Upper lobe of left lung (tissue), 6 donors: Measurements from ENCODE around the gene COG4. TPM values are rescaled to one million over a fixed set of nuclear protein-coding genes. Genes with fewer than 3 reads are reported as not detected.

Experiments used
- ATAC-seq, 2 donors: fragments of 200-7000 bp; cut with Tn5 transposase; one replicate each; pipeline ENCODE4 v1.9.1; 2022; ENCODE audit warnings: mild to moderate bottlenecking in 2 of 2, moderate library complexity in 2 of 2; ENCODE audit not compliant: low FRiP score in 2 of 2
- DNase-seq, 2 donors: peaks; one replicate each; pipeline ENCODE4 v3.0.0-alpha.2; 2019 to 2020
- H3K27ac ChIP-seq, 4 donors: fragments of 200-600 bp; sonication (generic); one replicate each; pipeline ENCODE4 v1.5.1; 2016 to 2019
- H3K27me3 ChIP-seq, 4 donors: fragments of 200-600 bp; sonication (generic); one replicate each; pipeline ENCODE4 v1.5.1; 2017 to 2019
- H3K36me3 ChIP-seq, 4 donors: fragments of 200-600 bp; sonication (generic); one replicate each; pipeline ENCODE4 v1.5.1; 2016 to 2019
- H3K4me1 ChIP-seq, 4 donors: fragments of 200-600 bp; sonication (generic); one replicate each; pipeline ENCODE4 v1.5.1; 2018 to 2019
- H3K4me3 ChIP-seq, 4 donors: fragments of 200-600 bp; sonication (generic); one replicate each; pipeline ENCODE4 v1.5.1; 2017 to 2019; ENCODE audit warnings: mild to moderate bottlenecking in 2 of 4, moderate library complexity in 1 of 4
- H3K9me3 ChIP-seq, 4 donors: fragments of 200-600 bp; sonication (generic); one replicate each; pipeline ENCODE4 v1.5.1; 2018 to 2019
- EP300 ChIP-seq, 4 donors: sonication (generic); formaldehyde crosslinking; IDR thresholded peaks; one replicate each; pipeline ENCODE4 v1.5.1; 2017; ENCODE audit warnings: antibody characterized with exemption in 4 of 4, control low read depth in 2 of 4
- POLR2A ChIP-seq, 4 donors: fragments of 450-650 bp; IDR thresholded peaks; one replicate each; pipeline ENCODE4 v1.5.1; 2016 to 2017; ENCODE audit warnings: antibody characterized with exemption in 4 of 4, mild to moderate bottlenecking in 2 of 4
- POLR2AphosphoS5 ChIP-seq, 2 donors: sonication (generic); formaldehyde crosslinking; IDR thresholded peaks; one replicate each; pipeline ENCODE4 v1.5.1; 2017; ENCODE audit warnings: antibody characterized with exemption in 2 of 2
- WGBS, 2 donors: methylation state at CpG; one replicate each; pipeline ENCODE4 v1.1.5; 2017 to 2018; 5-methylcytosine and 5-hydroxymethylcytosine counted together
- total RNA-seq, 6 donors: library from RNA; depleted of rRNA in 4 of 6; stranded (reverse); fragments of >200 nt in 4 of 6; gene quantifications; one replicate each; pipeline versions ENCODE4 v1.1.0 to v1.2.1, GENCODE V29; 2016 to 2021
- TF ChIP-seq, protein P1 (sequence below), 6 experiments: fragments of 450-650 bp in 4 of 6; fragments of 200-600 bp in 2 of 6; sonication (generic) in 2 of 6; IDR thresholded peaks; one replicate each; pipeline ENCODE4 v1.5.1; 2016 to 2019; ENCODE audit warnings: antibody characterized with exemption in 6 of 6
- donor health status: DM: no; HTN: no; CAD: no; lungs with moderate emphysema.
- donor health status: DM: no; HTN: yes; CAD: no; lungs with severe emphysema.

COG4 gene
- total RNA-seq, 6 donors from 2014 or later = 35.0 to 111 (median 59.6) TPM

DNA sequence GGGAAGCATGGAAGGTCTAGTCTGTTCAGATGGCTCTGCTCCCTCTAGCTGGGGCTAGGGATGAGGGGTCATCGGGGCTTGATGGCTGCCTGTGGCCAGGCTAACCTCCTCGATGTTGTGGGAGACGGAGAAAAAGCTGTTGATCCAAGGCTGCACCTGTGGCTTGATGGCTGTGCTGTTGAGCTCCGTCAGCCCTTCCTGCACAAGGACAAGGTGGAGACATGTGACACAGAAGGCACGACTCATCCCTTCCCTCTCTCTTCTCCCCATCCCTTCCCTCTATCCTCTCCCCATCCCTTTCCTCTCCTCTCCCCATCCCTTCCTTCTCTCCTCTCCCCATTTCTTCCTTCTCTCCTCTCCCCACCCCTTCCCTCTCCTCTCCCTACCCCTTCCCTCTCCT lies 40.7 kb downstream of the COG4 start:
- Histone ChIP-seq H3K4me3 (no peak overlapping the region), H3K9me3 (no peaks in the 10 kb centered on the region), H3K27ac (no peak overlapping the region), H3K27me3 (no peaks in the 10 kb centered on the region), H3K4me1 (peaks cover 7 to 26% (median 16%) of the 10 kb centered on the region in 4 donors), H3K36me3 (peaks cover 6 to 81% (median 64%) of the 10 kb centered on the region in 4 donors)
- DNase-seq (no peak), ATAC-seq (no peak)
- WGBS, 2 donors = 86 to 90% methylated on average over 5 of the region's 5 CpGs
- TF ChIP-seq EP300 (IDR thresholded peaks at IDR 0.05) (no peak), POLR2AphosphoS5 (IDR thresholded peaks at IDR 0.05) (no peak), POLR2A (IDR thresholded peaks at IDR 0.05) (no peak)
- TF ChIP-seq, protein P1, sequence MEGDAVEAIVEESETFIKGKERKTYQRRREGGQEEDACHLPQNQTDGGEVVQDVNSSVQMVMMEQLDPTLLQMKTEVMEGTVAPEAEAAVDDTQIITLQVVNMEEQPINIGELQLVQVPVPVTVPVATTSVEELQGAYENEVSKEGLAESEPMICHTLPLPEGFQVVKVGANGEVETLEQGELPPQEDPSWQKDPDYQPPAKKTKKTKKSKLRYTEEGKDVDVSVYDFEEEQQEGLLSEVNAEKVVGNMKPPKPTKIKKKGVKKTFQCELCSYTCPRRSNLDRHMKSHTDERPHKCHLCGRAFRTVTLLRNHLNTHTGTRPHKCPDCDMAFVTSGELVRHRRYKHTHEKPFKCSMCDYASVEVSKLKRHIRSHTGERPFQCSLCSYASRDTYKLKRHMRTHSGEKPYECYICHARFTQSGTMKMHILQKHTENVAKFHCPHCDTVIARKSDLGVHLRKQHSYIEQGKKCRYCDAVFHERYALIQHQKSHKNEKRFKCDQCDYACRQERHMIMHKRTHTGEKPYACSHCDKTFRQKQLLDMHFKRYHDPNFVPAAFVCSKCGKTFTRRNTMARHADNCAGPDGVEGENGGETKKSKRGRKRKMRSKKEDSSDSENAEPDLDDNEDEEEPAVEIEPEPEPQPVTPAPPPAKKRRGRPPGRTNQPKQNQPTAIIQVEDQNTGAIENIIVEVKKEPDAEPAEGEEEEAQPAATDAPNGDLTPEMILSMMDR (IDR thresholded peaks at IDR 0.05) = no peak

DNA sequence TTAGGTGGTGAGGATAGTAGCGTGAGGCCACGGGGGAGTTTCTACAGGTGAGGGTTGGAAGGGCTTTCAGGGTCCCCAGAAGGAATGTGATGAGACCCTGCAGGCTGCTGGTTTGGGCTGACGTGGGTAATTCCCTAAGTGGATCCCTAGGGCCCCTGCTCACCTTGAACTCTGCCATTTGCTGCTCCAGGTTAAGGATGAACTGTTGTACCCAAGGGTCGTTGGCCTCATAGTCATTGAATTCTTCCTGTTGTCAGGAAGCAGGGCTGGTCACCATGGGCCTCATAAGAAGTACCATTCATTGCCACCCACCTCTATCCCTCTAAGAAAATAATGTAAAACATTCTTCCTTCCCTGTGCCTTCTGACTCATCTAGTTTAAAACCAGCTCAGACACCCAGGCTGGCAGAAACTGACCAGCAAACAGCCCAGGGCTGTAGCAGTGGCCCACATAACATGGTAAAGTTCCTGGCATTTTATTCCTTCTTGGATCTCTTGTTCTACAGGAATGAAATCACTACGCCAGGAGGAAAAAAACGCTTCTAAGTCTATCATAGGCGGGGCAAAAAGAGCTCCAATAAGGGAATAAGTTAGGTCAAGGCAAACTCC lies 41.3 kb downstream of the COG4 start:
- H3K27me3 ChIP-seq = no peaks in the 10 kb centered on the region
- peaks cover 7 to 79% (median 61%) of the 10 kb centered on the region in 4 donors for H3K36me3 ChIP-seq
- peaks cover 7 to 26% (median 16%) of the 10 kb centered on the region in 4 donors for H3K4me1 ChIP-seq
- no peak for ATAC-seq
- H3K4me3 ChIP-seq = no peak overlapping the region
- WGBS, 2 donors = 94 to 95% methylated on average over 5 to 6 of the region's 7 CpGs
- DNase-seq = no peak
- TF ChIP-seq POLR2AphosphoS5 (IDR thresholded peaks at IDR 0.05) = no peak
- TF ChIP-seq EP300 (IDR thresholded peaks at IDR 0.05) = no peak
- no peaks in the 10 kb centered on the region for H3K9me3 ChIP-seq
- no peak overlapping the region for H3K27ac ChIP-seq

DNA sequence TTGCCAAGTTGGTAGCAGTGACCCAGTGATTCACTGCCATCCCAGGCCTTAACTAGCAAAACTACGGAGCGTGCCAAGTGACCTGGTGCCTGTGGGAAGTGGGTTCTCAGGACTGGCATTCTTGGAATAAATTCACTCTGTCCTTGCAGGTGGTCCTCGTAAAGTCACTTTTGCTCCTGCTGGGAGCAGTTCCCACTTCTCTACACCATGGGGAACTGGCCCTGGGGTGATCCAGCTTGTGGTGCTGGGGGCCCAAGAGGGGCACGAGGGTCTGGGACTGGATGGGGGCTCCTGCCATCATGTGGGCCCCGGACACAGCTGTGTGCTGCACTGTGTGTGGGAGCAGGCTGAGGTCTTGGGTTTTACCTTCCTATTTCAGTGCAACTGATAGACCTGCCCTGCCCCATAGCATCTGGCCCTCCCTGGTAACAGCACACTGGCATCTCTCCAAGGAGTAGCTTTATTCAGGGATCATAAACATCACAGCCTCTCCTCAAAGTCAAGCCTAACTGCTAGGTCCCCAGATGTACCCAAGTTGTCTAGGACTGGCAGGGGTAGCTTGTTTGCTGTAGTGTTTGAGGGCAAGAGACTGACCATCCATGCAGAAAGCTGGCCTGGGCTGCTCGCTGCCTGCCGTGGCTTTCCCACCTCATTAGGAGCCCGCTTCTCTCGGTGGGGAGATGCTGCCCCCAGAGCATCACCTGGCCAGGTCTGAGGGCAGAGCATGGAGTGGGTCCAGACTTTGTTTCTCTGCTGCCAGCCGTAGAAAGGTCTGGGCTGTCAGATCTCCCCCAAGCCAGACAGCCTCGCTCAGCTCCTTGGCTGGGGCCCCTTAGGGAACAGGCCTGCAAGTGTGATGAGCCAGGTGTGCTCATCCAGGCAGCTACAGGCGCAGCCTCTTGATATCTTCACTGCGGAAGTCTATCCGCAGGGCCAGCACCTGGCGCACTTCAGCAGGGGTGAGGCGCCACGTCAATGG lies 42.9 kb downstream of the COG4 start:
- peaks cover 7 to 73% (median 52%) of the 10 kb centered on the region in 4 donors for H3K36me3 ChIP-seq
- no peaks in the 10 kb centered on the region for H3K27me3 ChIP-seq
- ATAC-seq (no peak), DNase-seq (no peak)
- H3K27ac ChIP-seq = peak overlapping the region in 2 of 4 donors; percentile 72 to 74
- no peaks in the 10 kb centered on the region for H3K9me3 ChIP-seq
- WGBS, 2 donors = 95% methylated on average over 17 of the region's 17 CpGs; no CpG with 5 or more reads in 1 of the 2 donors
- H3K4me1 ChIP-seq = peaks cover 7 to 26% (median 16%) of the 10 kb centered on the region in 4 donors
- no peak overlapping the region for H3K4me3 ChIP-seq
- TF ChIP-seq POLR2AphosphoS5 (IDR thresholded peaks at IDR 0.05) = no peak
- no peak for TF ChIP-seq POLR2A (IDR thresholded peaks at IDR 0.05)
- TF ChIP-seq, protein P1 (IDR thresholded peaks at IDR 0.05) = no peak
- no peak for TF ChIP-seq EP300 (IDR thresholded peaks at IDR 0.05)

DNA sequence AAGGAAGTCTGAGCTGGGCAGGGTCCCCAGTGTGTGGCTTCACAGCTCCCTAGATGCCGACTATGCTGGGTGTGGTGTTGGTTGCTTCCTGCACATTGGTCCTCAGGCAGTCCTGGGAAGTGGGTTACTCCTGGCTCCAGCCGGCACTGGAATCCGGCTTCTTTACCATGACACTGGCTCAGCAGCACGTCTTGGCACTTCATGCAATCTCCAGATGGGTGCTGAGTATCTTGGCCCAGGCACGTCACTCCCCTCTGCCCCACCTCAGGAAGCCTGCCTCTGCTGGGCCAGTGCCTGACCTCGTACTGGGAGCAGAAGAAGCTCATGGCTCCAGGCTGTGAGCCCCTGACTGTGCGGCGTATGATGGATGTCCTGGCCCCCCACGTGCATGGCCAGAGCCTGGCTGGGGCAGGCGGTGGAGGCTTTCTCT lies 44.4 kb downstream of the COG4 start:
- peak in 1 of 2 donors; percentile 31 for ATAC-seq
- WGBS, 2 donors = 48 to 52% methylated on average over 4 to 10 of the region's 10 CpGs
- Histone ChIP-seq H3K27me3 (no peaks in the 10 kb centered on the region), H3K27ac (peak overlapping the region; percentile 37 to 74 (median 65)), H3K4me1 (peaks cover 7 to 26% (median 16%) of the 10 kb centered on the region in 4 donors), H3K36me3 (peaks cover 7 to 84% (median 60%) of the 10 kb centered on the region in 4 donors), H3K9me3 (no peaks in the 10 kb centered on the region), H3K4me3 (no peak overlapping the region)
- no peak for DNase-seq
- no peak for TF ChIP-seq EP300 (IDR thresholded peaks at IDR 0.05)
- TF ChIP-seq POLR2AphosphoS5 (IDR thresholded peaks at IDR 0.05) = no peak
- no peak for TF ChIP-seq POLR2A (IDR thresholded peaks at IDR 0.05)
- TF ChIP-seq, protein P1 (IDR thresholded peaks at IDR 0.05) = no peak

DNA sequence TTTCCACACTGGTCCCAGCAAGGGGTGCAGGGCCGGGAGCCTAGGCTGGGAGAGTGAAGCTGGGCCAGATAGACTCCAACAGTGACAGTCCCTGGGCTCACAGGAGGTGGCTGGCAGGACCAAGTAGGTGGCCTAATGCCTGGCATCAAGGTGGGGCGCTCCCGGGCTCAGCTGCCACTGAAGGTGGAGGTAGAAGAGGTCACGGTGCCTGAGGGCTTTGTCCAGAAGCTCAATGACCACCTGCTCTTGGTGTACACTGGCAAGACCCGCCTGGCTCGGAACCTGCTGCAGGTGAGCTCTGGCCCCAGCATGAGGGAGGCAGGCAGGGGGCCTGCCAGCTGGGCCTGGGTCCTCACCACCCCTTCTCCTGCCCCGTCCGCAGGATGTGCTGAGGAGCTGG lies 45.2 kb downstream of the COG4 start:
- peak overlapping the region in 3 of 4 donors; percentile 25 to 72 (median 57) for H3K27ac ChIP-seq
- peaks cover 9 to 84% (median 59%) of the 10 kb centered on the region in 4 donors for H3K36me3 ChIP-seq

More for the DNA sequence above, 45.2 kb downstream of the COG4 start:
- H3K4me3 ChIP-seq = no peak overlapping the region
- no peaks in the 10 kb centered on the region for H3K27me3 ChIP-seq
- TF ChIP-seq POLR2AphosphoS5 (IDR thresholded peaks at IDR 0.05) (no peak), POLR2A (IDR thresholded peaks at IDR 0.05) (no peak), EP300 (IDR thresholded peaks at IDR 0.05) (no peak)
- TF ChIP-seq, protein P1 (IDR thresholded peaks at IDR 0.05) = no peak
- ATAC-seq (no peak), DNase-seq (peak in 1 of 2 donors; percentile 55)
- no peaks in the 10 kb centered on the region for H3K9me3 ChIP-seq
- peaks cover 7 to 26% (median 16%) of the 10 kb centered on the region in 4 donors for H3K4me1 ChIP-seq
- WGBS, 2 donors = 69 to 79% methylated on average over 6 to 7 of the region's 8 CpGs
